WTC11 (cell line): Measurements from ENCODE around the gene AADAT. TPM values are rescaled to one million over a fixed set of nuclear protein-coding genes. Genes with fewer than 3 reads are reported as not detected.

ENCODE experiments used
- ATAC-seq: fragments of 200-7000 bp; cut with Tn5 transposase; 2 replicates; pipeline ENCODE4 v1.10.0; 2021; ENCODE audit warnings: mild to moderate bottlenecking, moderate library complexity
- CTCF ChIA-PET: fragments of 300-600 bp; sonication (Branson Sonifier 250); formaldehyde crosslinking; loops from one replicate; lab custom pipeline; 2021; ENCODE audit warnings: antibody characterized with exemption; lab: Charles Lee
- POLR2A ChIA-PET: fragments of 350-600 bp; sonication (Branson Sonifier 250); formaldehyde crosslinking; loops from one replicate; lab custom pipeline; 2021; ENCODE audit warnings: antibody characterized with exemption; lab: Charles Lee
- DNase-seq: peaks from one replicate; pipeline ENCODE4 v3.0.0; 2021; ENCODE audit warnings: low spot score
- H3K27ac Mint-ChIP-seq: 2 replicates; pipeline ENCODE4 v1.8.0; 2021; ENCODE audit warnings: mixed read lengths
- H3K27me3 Mint-ChIP-seq: 2 replicates; pipeline ENCODE4 v1.8.0; 2021; ENCODE audit warnings: low read depth, mild to moderate bottlenecking, moderate library complexity, mixed read lengths
- H3K36me3 Mint-ChIP-seq: 2 replicates; pipeline ENCODE4 v1.8.0; 2021; ENCODE audit warnings: mixed read lengths
- H3K4me1 Mint-ChIP-seq: 2 replicates; pipeline ENCODE4 v1.8.0; 2022; ENCODE audit warnings: mixed read lengths
- H3K4me3 Mint-ChIP-seq: 2 replicates; pipeline ENCODE4 v1.8.0; 2021; ENCODE audit warnings: mild to moderate bottlenecking, moderate library complexity, mixed read lengths
- H3K9me3 Mint-ChIP-seq: 2 replicates; pipeline ENCODE4 v1.8.0; 2021; ENCODE audit warnings: mixed read lengths
- ATF1 ChIP-seq: sonication (generic); formaldehyde crosslinking; IDR thresholded peaks from 2 replicates; pipeline ENCODE4 v1.8.1; 2023; ENCODE audit warnings: mild to moderate bottlenecking, moderate library complexity, missing genetic modification reagents
- ATF3 ChIP-seq: sonication (generic); formaldehyde crosslinking; conservative IDR thresholded peaks from 2 replicates; pipeline ENCODE4 v1.8.1; 2022; ENCODE audit warnings: mild to moderate bottlenecking, missing genetic modification reagents
- CREM ChIP-seq: sonication (generic); formaldehyde crosslinking; IDR thresholded peaks from 2 replicates; pipeline ENCODE4 v1.8.1; 2022; ENCODE audit warnings: mild to moderate bottlenecking, missing genetic modification reagents, moderate library complexity
- ELF4 ChIP-seq: sonication (generic); formaldehyde crosslinking; IDR thresholded peaks from 2 replicates; pipeline ENCODE4 v1.8.1; 2022; ENCODE audit warnings: low read depth, mild to moderate bottlenecking, moderate library complexity, missing genetic modification reagents
- ESRRA ChIP-seq: sonication (generic); formaldehyde crosslinking; IDR thresholded peaks from 2 replicates; pipeline ENCODE4 v1.8.1; 2022; ENCODE audit warnings: mild to moderate bottlenecking, missing genetic modification reagents, borderline replicate concordance
- FOXP4 ChIP-seq: sonication (generic); formaldehyde crosslinking; IDR thresholded peaks from 2 replicates; pipeline ENCODE4 v1.8.0; 2022; ENCODE audit warnings: mild to moderate bottlenecking, missing genetic modification reagents
- HMGXB4 ChIP-seq: sonication (generic); formaldehyde crosslinking; IDR thresholded peaks from 2 replicates; pipeline ENCODE4 v1.8.1; 2023; ENCODE audit warnings: mild to moderate bottlenecking, moderate library complexity, missing genetic modification reagents
- IRF1 ChIP-seq: sonication (generic); formaldehyde crosslinking; IDR thresholded peaks from 2 replicates; pipeline ENCODE4 v1.8.0; 2023; ENCODE audit warnings: missing genetic modification reagents
- MXD4 ChIP-seq: fragments of 250-450 bp; sonication (Bioruptor Pico); IDR thresholded peaks from 2 replicates; pipeline ENCODE4 v1.8.0; 2021; ENCODE audit warnings: mild to moderate bottlenecking, moderate library complexity, borderline replicate concordance
- NFATC4 ChIP-seq: fragments of 250-450 bp; sonication (Bioruptor Pico); IDR thresholded peaks from 2 replicates; pipeline ENCODE4 v1.9.0; 2021; ENCODE audit warnings: mild to moderate bottlenecking
- NFYB ChIP-seq: sonication (generic); formaldehyde crosslinking; conservative IDR thresholded peaks from 2 replicates; pipeline ENCODE4 v1.8.0; 2022; ENCODE audit warnings: low read depth, missing genetic modification reagents
- RELA ChIP-seq: sonication (generic); formaldehyde crosslinking; IDR thresholded peaks from 2 replicates; pipeline ENCODE4 v1.8.1; 2022; ENCODE audit warnings: missing genetic modification reagents, mild to moderate bottlenecking, borderline replicate concordance
- SMAD4 ChIP-seq: sonication (generic); formaldehyde crosslinking; IDR thresholded peaks from 2 replicates; pipeline ENCODE4 v1.8.0; 2022; ENCODE audit warnings: mild to moderate bottlenecking, missing genetic modification reagents
- TCF7 ChIP-seq: sonication (generic); formaldehyde crosslinking; IDR thresholded peaks from 2 replicates; pipeline ENCODE4 v1.8.0; 2022; ENCODE audit warnings: mild to moderate bottlenecking, low read depth, missing genetic modification reagents, moderate library complexity
- TEAD1 ChIP-seq: sonication (generic); formaldehyde crosslinking; IDR thresholded peaks from 2 replicates; pipeline ENCODE4 v1.8.0; 2022; ENCODE audit warnings: mild to moderate bottlenecking, missing genetic modification reagents
- TEAD4 ChIP-seq: sonication (generic); formaldehyde crosslinking; IDR thresholded peaks from 2 replicates; pipeline ENCODE4 v1.8.0; 2022; ENCODE audit warnings: mild to moderate bottlenecking, missing genetic modification reagents
- ZMAT4 ChIP-seq: fragments of 250-450 bp; sonication (Bioruptor Pico); IDR thresholded peaks from 2 replicates; pipeline ENCODE4 v1.9.0; 2021; ENCODE audit warnings: mild to moderate bottlenecking
- ZNF232 ChIP-seq: sonication (generic); formaldehyde crosslinking; IDR thresholded peaks from 2 replicates; pipeline ENCODE4 v1.8.0; 2022; ENCODE audit warnings: mild to moderate bottlenecking, missing genetic modification reagents
- ZNF281 ChIP-seq: sonication (generic); formaldehyde crosslinking; IDR thresholded peaks from 2 replicates; pipeline ENCODE4 v1.8.0; 2023; ENCODE audit warnings: mild to moderate bottlenecking, missing genetic modification reagents
- ZNF532 ChIP-seq: fragments of 250-450 bp; sonication (Bioruptor Pico); IDR thresholded peaks from 2 replicates; pipeline ENCODE4 v1.9.0; 2021; ENCODE audit warnings: mild to moderate bottlenecking, borderline replicate concordance
- ZSCAN18 ChIP-seq: fragments of 250-450 bp; sonication (Bioruptor Pico); IDR thresholded peaks from 2 replicates; pipeline ENCODE4 v2.1.2; 2022; ENCODE audit warnings: mild to moderate bottlenecking, moderate library complexity
- total RNA-seq: library from RNA; stranded (reverse); gene quantifications from 3 replicates; pipeline ENCODE4 v1.2.3, GENCODE V29; 2021

The AADAT gene
- total RNA-seq, 1 experiment from 2014 or later: 12.3 TPM

GRCh38 chr4:170030121-170030520, 59.6 kb downstream of the AADAT start (continued):
- TF ChIP-seq ZNF232 (CRISPR knock-in tag) (no peak), TEAD1 (CRISPR knock-in tag) (no peak), FOXP4 (no peak)

- peak; percentile 68 for ATAC-seq
- peaks cover 10% of the 10 kb centered on the region for H3K36me3 Mint-ChIP-seq
- peaks cover 9% of the 10 kb centered on the region; the same call in 1 of the 2 replicates for H3K9me3 Mint-ChIP-seq
- ChIA-PET CTCF (interaction anchor here (0.6 to 3.0 kb wide), 3 partner anchors 217 to 1106 kb away, joined by 3 to 12 read pairs (median 5); partner anchors contain the start of gene NEK1), POLR2A (interaction anchor here (0.7 to 1.4 kb wide), 3 partner anchors 52 to 1352 kb away, joined by 4 to 7 read pairs (median 5); partner anchors contain the start of gene CLCN3)
- H3K4me3 Mint-ChIP-seq: peak overlapping the region; percentile 85
- no peak overlapping the region for H3K27ac Mint-ChIP-seq
- peaks cover 50% of the 10 kb centered on the region for H3K27me3 Mint-ChIP-seq
- H3K4me1 Mint-ChIP-seq: peaks cover 28% of the 10 kb centered on the region
- peak; percentile 93 for DNase-seq
- TF ChIP-seq NFATC4 (CRISPR knock-in tag) (no peak), ZNF532 (CRISPR knock-in tag) (0 out of 2 replicates have a peak, but pooled peaks have one; percentile 37), ATF3 (no peak), ZNF232 (CRISPR knock-in tag) (peak; percentile 97), NFYB (CRISPR knock-in tag) (peak; percentile 46; the same call in 1 of the 2 replicates), SMAD4 (CRISPR knock-in tag) (peak; percentile 84), RELA (peak; percentile 96), ESRRA (CRISPR knock-in tag) (peak; percentile 96), ZNF281 (CRISPR knock-in tag) (peak; percentile 96), ZSCAN18 (CRISPR knock-in tag) (no peak), CREM (CRISPR knock-in tag) (peak; percentile 53; the same call in 1 of the 2 replicates), ELF4 (CRISPR knock-in tag) (peak; percentile 88), TEAD4 (CRISPR knock-in tag) (peak; percentile 50; the same call in 1 of the 2 replicates), MXD4 (no peak), IRF1 (CRISPR knock-in tag) (peak; percentile 95), ZMAT4 (CRISPR knock-in tag) (no peak), HMGXB4 (CRISPR knock-in tag) (peak; percentile 52; the same call in 1 of the 2 replicates), TCF7 (CRISPR knock-in tag) (0 out of 2 replicates have a peak, but pooled peaks have one; percentile 58), ATF1 (CRISPR knock-in tag) (0 out of 2 replicates have a peak, but pooled peaks have one; percentile 63)
Measured at GRCh38 chr4:170027181-170027829, 62.5 kb downstream of the AADAT start.
